Neuron (in vitro differentiated cells): ENCODE measurements around the gene UGCG.
"Not testable (repeated sequence)": the region's sequence is repeated elsewhere in the genome, so short reads cannot be mapped to it uniquely, and the experiment has no call there.

Experiments
- H2AFZ ChIP-seq: one replicate; pipeline ENCODE4 v1.6.1; 2013; ENCODE audit warnings: low read depth, mild to moderate bottlenecking, inconsistent platforms, low read length, moderate library complexity
- H3K27me3 ChIP-seq: one replicate; pipeline ENCODE4 v1.6.1; 2013; ENCODE audit warnings: low read length; ENCODE audit not compliant: insufficient read depth
- H3K36me3 ChIP-seq: one replicate; pipeline ENCODE4 v1.6.1; 2013; ENCODE audit warnings: low read length; ENCODE audit not compliant: insufficient read depth
- H3K4me1 ChIP-seq: one replicate; pipeline ENCODE4 v1.6.1; 2013; ENCODE audit warnings: low read length; ENCODE audit not compliant: insufficient read depth
- H3K4me3 ChIP-seq: 2 replicates; pipeline ENCODE4 v1.5.1; 2013; ENCODE audit warnings: mild to moderate bottlenecking, low read length, moderate library complexity
- H3K9me3 ChIP-seq: one replicate; pipeline ENCODE4 v1.6.1; 2013; ENCODE audit warnings: low read length

UGCG gene

GRCh38 chr9:111953444-111953843 lies 56.8 kb downstream of the UGCG start:
- H3K36me3 ChIP-seq, result no peaks in the 10 kb centered on the region
- H3K4me1 ChIP-seq, result peaks cover 4% of the 10 kb centered on the region
- no peak overlapping the region for H3K4me3 ChIP-seq
- no peaks in the 10 kb centered on the region for H3K27me3 ChIP-seq
- no peak overlapping the region for H2AFZ ChIP-seq
- no peaks in the 10 kb centered on the region for H3K9me3 ChIP-seq

DNA sequence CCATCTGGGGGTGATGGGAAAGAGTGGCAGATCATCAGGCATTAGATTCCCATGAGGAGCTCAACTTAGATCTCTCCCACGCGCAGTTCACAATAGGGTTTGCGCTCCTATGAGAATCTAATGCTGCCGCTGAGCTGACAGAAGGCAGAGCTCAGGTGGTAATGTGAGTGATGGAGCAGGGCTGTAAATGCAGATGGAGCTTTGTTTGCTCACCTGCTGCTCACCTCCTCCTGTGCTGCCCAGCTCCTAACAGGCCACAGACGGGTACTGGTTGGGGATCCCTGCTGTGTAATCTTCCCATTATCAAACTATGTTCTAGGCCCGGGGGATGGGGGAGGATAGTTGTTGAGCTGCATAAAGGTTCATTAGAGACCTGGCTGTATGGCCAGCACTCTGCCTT lies 58.4 kb downstream of the UGCG start:
- no peaks in the 10 kb centered on the region for H3K36me3 ChIP-seq
- H3K4me1 ChIP-seq, result peaks cover 4% of the 10 kb centered on the region
- no peaks in the 10 kb centered on the region for H3K9me3 ChIP-seq
- no peak overlapping the region for H2AFZ ChIP-seq
- H3K4me3 ChIP-seq, result no peak overlapping the region
- H3K27me3 ChIP-seq, result peaks cover 2% of the 10 kb centered on the region

- Histone ChIP-seq H3K4me3 (peak overlapping the region; percentile 44), H2AFZ (peak overlapping the region; percentile 84), H3K9me3 (no peaks in the 10 kb centered on the region), H3K4me1 (peaks cover 4% of the 10 kb centered on the region), H3K36me3 (no peaks in the 10 kb centered on the region), H3K27me3 (peaks cover 2% of the 10 kb centered on the region)
These were observed 61.4 kb downstream of the UGCG start for GRCh38 chr9:111957856-111958631.

GRCh38 chr9:111959468-111960359 lies 63.1 kb downstream of the UGCG start:
- Histone ChIP-seq H3K9me3 (no peaks in the 10 kb centered on the region), H3K4me1 (peaks cover 4% of the 10 kb centered on the region), H3K27me3 (peaks cover 2% of the 10 kb centered on the region), H3K36me3 (no peaks in the 10 kb centered on the region), H3K4me3 (no peak overlapping the region), H2AFZ (no peak overlapping the region)

- not testable (repeated sequence) for H3K27me3 ChIP-seq, H3K4me1 ChIP-seq, H3K36me3 ChIP-seq, H2AFZ ChIP-seq, H3K4me3 ChIP-seq, H3K9me3 ChIP-seq
These were observed 63.9 kb downstream of the UGCG start for GRCh38 chr9:111960485-111960884.

DNA sequence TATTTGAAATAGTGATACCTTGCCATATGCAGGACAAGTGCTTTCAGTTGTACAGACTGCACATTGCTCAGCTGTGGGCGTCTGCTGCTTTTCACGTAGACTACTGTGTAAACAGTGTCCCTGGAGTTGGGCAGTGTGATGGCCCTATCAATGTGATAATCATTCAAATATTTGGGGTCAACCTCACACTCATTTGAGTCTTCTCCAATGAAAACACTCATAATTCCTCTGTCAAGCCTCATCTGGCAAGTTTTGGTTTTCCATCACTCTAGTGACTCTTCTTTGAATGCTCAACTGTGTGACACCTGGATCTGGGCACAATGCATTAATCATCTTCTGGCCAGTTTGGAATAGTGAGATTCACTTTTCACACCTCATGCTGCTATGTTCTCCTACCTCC lies 64.4 kb downstream of the UGCG start:
- peaks cover 4% of the 10 kb centered on the region for H3K4me1 ChIP-seq
- no peak overlapping the region for H3K4me3 ChIP-seq
- no peak overlapping the region for H2AFZ ChIP-seq
- H3K36me3 ChIP-seq, result no peaks in the 10 kb centered on the region
- H3K27me3 ChIP-seq, result peaks cover 2% of the 10 kb centered on the region
- H3K9me3 ChIP-seq, result no peaks in the 10 kb centered on the region

DNA sequence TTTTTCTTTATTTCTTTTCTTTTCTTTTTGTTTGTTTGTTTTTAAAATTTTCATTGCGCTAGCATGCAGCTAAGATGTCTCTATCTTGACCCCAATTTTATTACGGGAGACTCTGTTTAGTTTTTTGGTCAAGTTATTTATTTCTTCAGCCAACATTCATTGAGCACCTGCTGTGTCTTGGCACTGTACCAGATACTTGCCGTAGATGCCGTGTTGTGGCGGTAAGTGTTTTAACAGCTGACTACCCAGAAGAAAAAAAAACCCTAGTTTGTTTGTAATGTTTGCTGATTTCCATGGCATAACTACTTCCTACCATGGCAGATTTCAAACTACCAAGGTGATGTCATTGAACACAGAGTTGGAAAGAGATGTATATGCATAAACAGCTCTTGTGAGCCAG lies 65.0 kb downstream of the UGCG start:
- peaks cover 2% of the 10 kb centered on the region for H3K27me3 ChIP-seq
- no peaks in the 10 kb centered on the region for H3K36me3 ChIP-seq
- no peak overlapping the region for H2AFZ ChIP-seq
- no peak overlapping the region for H3K4me3 ChIP-seq
- peaks cover 4% of the 10 kb centered on the region for H3K4me1 ChIP-seq
- no peaks in the 10 kb centered on the region for H3K9me3 ChIP-seq

DNA sequence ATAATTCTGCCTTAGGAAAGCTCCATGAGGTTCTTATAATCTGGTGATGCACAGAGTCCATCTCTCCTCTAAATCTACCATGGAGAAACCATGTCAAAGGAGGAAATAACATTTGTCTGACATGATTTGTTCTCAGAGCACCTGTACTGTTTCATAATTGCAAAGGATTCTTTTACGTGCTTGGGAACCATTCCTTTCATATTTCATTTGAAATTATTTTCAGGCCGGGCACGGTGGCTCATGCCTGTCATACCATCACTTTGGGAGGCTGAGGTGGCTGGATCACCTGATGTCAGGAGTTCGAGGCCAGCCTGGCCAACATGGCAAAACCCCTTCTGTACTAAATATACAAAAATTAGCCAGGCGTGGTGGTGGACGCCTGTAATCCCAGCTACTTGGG lies 65.4 kb downstream of the UGCG start:
- no peaks in the 10 kb centered on the region for H3K9me3 ChIP-seq
- peaks cover 2% of the 10 kb centered on the region for H3K27me3 ChIP-seq
- H2AFZ ChIP-seq, result no peak overlapping the region
- H3K36me3 ChIP-seq, result no peaks in the 10 kb centered on the region
- no peak overlapping the region for H3K4me3 ChIP-seq
- peaks cover 4% of the 10 kb centered on the region for H3K4me1 ChIP-seq

DNA sequence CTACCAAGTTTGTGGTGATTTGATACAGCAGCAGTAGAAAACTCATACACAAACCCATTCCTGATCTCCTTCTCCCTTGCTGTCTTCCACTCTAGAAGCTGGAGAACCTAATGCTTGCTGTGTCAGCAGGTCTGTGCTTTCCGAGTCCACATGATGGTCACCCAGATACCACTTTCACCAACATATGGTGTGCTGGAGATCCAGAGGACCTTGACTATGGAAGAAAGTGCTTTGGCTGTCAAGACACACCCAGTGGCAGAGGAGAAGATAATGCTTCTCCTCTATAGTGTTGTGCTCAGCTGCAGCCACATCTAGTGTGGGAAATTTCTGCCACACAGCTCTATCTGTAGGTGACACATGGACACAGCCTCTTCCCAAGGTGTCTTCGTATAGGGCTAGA lies 67.4 kb downstream of the UGCG start:
- Histone ChIP-seq H3K36me3 (no peaks in the 10 kb centered on the region), H3K4me1 (no peaks in the 10 kb centered on the region), H3K9me3 (no peaks in the 10 kb centered on the region), H3K4me3 (no peak overlapping the region), H2AFZ (no peak overlapping the region), H3K27me3 (peaks cover 2% of the 10 kb centered on the region)

GRCh38 chr9:111965566-111966019 lies 69.0 kb downstream of the UGCG start:
- Histone ChIP-seq H3K4me3 (no peak overlapping the region), H3K9me3 (no peaks in the 10 kb centered on the region), H3K36me3 (no peaks in the 10 kb centered on the region), H3K4me1 (no peaks in the 10 kb centered on the region), H3K27me3 (no peaks in the 10 kb centered on the region), H2AFZ (no peak overlapping the region)

DNA sequence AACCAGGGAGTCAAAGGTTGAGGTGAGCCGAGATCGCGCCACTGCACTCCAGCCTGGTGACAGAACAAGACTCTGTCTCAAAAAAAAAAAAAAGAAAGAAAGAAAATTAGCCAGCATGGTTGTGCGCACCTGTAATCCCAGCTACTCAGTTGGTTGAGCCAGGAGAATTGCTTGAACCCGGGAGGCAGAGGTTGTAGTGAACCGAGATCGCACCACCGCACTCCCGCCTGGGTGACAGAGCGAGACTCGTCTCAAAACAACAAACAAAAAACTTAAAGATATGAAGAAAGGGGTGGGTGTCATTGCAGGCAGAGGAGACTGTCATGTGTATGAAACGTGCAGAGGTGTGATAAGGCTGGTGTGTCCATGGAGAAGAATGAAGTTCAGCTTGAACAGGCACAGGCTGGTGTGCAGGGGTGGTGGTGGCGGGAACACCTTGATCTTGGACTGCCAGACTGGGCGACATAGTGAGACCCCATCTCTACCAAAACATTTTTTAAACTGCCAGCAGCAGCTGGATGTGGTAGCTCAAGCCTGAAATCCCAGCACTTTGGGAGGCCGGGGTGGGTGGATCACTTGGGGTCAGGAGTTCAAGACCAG lies 69.6 kb downstream of the UGCG start:
- Histone ChIP-seq H3K4me3 (no peak overlapping the region), H3K27me3 (no peaks in the 10 kb centered on the region), H3K9me3 (peaks cover 2% of the 10 kb centered on the region), H3K36me3 (no peaks in the 10 kb centered on the region), H3K4me1 (no peaks in the 10 kb centered on the region), H2AFZ (no peak overlapping the region)

DNA sequence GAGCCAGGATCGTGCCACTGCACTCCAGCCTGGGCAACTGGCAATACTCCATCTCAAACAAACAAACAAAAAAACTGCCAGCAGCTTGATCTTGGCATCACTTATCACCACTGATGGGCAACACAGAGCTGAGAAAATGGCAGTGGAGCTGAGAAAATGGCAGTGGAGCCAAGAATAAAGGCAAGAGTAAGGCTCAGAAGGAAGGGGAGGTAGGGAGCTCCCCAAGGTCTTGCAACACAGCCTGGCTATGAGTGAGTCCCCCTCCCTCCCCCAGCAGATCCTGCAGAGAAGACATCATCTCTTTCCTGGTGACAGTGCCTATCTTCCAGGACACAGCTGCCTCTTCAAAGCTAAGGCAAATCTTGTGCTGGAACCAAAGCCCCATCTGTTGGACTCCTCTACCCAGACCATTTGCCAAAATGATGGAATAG lies 70.3 kb downstream of the UGCG start:
- no peak overlapping the region for H2AFZ ChIP-seq
- H3K4me1 ChIP-seq, result no peaks in the 10 kb centered on the region
- no peak overlapping the region for H3K4me3 ChIP-seq
- H3K36me3 ChIP-seq, result no peaks in the 10 kb centered on the region
- H3K27me3 ChIP-seq, result no peaks in the 10 kb centered on the region
- peaks cover 2% of the 10 kb centered on the region for H3K9me3 ChIP-seq

GRCh38 chr9:111967621-111968020 lies 71.0 kb downstream of the UGCG start:
- Histone ChIP-seq H3K4me1 (no peaks in the 10 kb centered on the region), H3K27me3 (no peaks in the 10 kb centered on the region), H3K36me3 (no peaks in the 10 kb centered on the region), H3K9me3 (peaks cover 2% of the 10 kb centered on the region), H2AFZ (no peak overlapping the region), H3K4me3 (no peak overlapping the region)
